NK-92 (cell line): ENCODE measurements around the gene SLC24A2.
"Not testable (repeated sequence)": the region's sequence is repeated elsewhere in the genome, so short reads cannot be mapped to it uniquely, and the experiment has no call there.

ENCODE experiments used
- DNase-seq: peaks from one replicate; lab custom pipeline; 2025; ENCODE audit not compliant: unreplicated experiment; lab: John Stamatoyannopoulos, UW

The SLC24A2 gene

DNA sequence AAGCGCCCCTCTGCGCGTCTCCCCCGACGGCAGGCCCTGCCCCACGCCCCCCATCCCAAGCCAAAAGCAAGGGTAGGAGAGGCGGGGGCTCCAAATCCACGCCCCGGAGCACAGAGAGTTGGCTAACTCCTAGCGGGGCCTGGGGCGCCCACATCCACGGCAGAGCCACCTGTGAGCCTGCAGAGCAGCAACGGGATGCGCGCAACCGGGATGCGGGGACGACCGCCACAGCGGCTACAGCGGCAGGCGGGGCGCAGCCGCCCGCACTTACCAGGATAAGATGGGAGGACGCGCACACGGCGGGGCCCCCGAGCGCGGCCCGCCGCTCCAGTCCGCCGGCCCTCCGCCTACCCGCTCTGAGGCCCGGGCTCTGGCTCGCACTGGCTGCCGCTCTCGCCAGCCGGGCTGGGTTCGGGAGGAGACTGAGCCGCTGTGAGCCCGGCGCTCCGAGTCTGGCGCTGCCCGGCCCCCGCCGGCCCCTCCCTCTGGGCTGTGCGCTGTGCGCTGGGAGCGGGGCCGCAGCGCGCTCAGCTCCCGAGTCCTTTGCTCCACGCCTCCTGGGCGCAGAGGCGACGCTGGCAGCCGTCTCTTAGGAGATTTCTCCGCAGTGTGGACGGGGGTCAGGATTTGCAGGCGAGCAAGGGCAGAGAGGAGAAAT, at the start of gene SLC24A2:
Gene SLC24A2 (minus strand): TSS at position 424 of the 658 bp plus-strand sequence.
- DNase-seq, result no peak

DNA sequence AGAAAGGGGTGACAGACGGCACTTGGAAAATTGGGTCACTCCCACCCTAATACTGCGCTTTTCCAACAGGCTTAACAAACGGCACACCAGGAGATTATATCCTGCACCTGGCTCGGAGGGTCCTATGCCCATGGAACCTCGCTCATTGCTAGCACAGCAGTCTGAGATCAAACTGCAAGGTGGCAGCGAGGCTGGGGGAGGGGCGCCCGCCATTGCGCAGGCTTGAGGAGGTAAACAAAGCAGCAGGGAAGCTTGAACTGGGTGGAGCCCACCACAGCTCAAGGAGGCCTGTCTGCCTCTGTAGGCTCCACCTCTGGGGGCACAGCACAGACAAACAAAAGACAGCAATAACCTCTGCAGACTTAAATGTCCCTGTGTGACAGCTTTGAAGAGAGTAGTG, 44.5 kb upstream of the SLC24A2 start:
- DNase-seq, result not testable (repeated sequence)

DNA sequence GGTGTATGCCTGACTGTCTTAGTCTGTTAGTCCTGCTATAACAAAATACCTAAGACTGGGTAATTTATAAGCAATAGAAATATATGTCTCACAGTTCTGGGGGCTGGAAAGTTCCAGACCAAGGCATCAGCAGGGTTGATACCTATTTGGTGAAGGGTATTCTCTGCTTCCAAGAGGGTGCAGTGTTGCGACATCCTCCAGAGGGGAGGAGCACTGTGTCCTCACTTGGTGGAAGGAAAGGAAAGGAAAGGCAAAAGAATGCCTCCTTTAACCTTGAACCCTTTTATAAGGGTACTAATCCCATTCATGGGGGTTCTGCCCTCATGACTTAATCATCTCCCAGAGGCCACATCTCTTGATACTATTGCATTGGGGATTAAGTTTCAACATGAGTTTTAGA, 42.0 kb upstream of the SLC24A2 start:
- no peak for DNase-seq

DNA sequence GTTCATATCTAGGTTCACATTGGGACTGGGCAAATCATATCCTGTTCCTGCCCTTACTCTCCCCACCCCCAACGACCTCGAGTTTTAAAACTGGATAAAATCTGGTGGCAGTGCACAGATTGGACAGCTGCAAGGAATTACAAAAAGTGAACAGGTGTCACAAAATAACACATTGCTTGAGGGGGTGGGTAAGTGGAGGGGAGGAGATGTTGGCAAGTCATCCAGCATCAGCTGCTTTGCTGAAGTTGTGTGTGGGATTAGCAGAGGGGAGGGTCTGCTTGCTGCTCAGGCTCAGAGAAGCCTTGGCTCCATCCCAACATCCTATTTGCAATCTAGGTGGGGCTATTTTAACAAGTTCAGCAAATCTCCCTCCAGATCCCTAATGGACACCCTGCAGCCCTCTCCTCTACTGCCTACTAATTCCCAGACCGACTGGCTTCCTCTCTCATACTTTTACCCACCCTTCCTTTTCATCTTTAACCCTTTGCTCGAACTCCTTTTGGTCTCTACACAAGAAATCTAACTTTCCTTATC, 39.8 kb upstream of the SLC24A2 start:
- DNase-seq, result no peak

DNA sequence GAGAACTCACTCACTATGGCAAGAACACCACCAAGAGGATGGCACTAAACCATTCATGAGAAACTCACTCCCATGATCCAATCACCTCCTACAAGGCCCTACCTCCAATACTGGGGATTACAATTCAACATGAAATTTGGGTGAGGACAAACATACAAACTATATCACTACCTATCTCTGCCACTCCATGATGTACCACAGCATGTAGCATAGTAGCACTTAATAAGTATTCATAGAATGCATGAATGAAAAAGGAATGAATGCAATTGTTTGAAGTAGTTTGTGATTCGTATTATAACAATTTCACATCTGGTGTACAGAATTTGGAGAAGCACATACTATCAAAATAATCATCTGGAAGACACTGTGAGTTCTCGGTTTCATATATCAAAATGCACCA, 27.9 kb upstream of the SLC24A2 start:
- no peak for DNase-seq

DNA sequence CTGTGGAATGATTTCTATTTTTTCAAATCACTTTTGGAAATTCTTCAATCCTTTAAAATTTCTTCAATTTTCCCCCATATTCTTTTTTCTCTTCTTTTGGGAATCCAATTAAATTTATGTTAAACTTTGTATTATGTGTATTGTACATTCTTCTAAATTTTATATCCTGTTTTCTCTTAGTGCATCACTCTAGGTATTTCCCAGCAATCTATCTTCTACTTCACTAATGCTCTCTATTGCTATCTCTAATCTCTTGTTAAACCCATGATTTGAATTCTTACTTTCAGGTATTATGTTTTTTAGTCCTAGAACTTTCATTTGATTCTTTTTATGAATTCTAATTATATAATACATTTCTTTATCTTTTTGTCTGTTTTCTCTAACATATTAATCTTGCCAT, 23.4 kb upstream of the SLC24A2 start:
- DNase-seq, result no peak

DNA sequence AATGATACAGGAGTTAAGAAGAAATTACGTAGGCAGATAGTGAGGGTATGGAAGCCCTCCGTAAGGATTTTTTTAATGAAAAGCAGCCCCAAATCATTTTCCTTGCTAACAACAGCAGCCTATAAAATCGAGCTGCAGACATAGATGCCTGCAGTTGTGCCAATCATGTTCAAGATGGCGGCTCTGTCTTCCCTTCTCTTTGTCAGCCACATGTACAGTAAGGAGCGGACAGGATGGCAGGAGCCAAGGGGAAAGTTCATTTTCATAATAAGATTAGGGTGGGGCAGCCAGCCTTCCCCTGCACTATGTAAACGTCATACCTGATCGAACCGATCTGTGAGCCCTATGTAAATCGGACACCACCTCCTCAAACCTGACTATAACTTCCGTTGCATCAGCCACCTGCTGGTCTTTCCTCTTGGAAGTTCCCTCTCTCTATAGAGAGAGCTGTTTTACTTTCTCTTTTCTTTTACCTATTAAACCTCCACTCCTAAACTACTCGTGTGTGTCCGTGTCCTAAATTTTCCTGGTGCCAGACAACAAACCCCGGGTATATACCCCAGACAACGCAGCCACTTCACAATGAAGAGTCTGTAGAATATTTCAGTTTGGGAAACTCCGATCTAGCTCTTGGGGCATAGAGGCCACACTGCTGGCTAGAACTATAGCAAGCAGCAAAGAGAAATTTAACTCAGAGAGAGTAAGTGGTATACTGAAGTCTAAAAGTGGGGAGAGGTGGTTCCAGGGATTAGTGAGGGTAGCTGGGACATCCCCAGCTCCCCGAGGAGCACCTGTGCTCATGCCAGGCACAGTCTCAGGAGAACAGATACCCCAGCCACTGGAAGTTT, 20.8 kb upstream of the SLC24A2 start:
- no peak for DNase-seq

DNA sequence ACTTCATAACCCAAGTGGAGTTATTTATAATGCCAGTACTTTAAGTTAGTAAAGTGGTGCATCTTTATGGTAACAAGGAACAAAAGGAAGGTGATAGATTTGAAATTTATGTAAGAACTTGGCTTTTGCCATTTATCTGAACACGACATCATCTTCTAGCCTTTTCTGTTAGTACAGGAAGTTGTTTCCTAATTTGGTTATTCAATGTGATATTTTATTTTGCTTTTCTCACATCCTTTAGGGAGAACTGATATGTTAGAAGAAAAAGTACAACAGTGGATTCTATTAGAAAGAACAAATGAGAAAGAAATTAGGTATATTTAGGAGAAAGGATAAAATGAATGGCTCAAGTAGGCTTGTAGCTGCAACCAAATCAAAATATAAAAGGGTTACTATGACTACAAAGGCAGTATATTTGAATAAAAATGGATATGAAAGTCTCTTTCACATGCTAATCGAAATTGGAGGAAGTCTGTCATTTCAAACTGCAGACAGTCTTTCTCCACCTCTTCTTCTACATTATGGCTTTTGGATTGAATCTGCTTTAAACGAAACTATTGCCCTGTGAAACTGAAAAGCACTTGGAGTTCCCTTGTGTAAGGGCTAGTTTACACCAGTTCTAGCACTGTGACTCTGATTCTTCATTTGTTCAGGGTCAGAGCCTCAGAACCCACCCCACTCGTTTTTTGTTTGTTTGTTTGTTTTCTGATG, 18.5 kb upstream of the SLC24A2 start:
- no peak for DNase-seq

DNA sequence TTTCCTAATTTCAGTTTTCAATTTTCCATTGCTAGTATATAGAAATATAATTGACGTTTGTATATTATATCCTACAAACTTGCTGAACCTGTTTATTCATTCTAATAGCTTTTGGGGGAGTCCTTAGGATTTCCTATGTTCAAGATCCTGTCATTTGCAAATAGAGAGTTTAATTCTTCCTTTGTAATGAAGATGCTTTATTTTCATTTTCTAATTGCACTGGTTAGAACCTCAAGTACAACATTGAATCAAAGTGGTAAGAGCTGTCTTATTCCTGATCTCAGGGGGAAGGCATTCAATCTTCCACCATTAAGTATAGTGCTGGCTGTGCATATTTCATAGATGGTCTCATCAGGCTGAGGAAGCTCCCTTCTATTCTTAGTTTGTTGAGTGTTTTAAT, 15.6 kb upstream of the SLC24A2 start:
- DNase-seq, result no peak

DNA sequence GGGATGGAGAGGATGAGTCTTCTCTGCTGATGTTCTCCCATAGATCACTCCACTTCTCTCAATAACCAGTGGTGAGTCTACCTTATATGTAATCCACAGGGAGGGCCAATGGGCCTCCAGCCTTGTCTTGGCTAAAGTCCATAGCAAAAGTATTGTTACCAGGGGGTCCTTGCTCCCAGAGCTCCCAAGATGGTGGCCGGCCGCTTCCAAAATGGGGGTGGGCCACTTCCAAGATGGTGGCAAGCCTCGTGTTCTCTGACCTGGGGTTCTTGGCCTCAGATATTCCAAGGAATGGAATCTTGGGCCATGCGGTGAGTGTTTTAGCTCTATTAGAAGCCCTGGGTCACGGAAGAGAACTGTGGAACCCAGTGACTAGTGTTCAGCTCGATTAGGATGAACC, 12.0 kb upstream of the SLC24A2 start:
- DNase-seq, result no peak

DNA sequence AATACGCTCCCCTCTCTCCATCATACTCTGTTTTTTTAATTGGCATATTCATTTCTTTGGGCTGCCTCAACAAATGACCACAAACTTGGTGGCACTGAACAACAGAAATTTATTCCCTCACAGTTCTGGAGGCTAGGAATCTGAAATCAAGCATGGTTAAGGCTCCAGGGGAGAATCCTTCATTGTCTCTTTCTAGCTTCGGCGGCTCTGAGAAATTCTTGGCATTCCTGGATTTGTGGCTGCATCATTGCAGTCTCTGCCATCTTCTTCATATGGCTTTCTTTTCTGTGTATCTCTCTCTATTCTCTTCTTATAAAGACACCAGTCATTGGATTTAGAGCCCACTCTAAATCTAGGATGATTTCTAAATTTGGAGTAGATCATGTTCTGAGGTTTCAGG, 10.9 kb upstream of the SLC24A2 start:
- DNase-seq, result no peak

DNA sequence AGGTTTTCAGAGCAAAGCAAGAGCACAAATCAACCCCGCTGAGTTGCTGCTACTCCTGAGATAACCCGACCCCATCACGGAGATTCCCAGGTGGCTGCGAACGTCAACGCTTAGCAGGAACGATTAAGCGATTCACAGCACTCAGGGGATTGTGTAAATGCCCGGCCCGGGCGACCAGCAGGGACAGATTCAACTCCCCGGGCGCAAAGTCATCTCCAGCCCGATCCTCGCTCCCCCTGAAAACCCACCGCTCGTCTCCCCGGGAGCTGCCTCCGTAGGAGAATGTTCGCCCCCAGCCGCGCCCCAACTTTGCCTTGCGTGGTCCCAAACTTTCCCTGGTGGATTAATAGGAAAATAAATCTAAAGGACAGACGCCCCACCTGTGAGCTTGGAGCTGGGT, 685 bp downstream of the SLC24A2 start:
- DNase-seq, result no peak

DNA sequence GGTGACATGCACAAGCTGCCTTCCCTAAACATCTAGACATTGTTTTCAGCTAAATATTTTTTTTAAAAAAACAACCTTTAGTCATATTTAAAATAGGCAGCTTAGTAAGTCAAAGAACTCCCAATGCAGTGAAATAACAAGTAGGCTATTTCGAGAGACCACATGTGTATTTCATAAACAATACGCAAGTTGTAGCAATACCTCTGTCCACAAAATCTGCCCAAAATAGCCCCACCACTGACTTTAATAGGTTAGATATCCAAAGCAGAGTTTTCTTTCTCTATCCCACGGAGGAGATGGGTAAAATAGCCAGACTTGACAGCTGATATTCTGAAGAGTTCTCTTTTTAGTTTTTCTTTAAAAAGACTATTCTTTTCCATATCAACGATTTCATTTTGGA, 1.2 kb downstream of the SLC24A2 start:
- DNase-seq, result no peak

DNA sequence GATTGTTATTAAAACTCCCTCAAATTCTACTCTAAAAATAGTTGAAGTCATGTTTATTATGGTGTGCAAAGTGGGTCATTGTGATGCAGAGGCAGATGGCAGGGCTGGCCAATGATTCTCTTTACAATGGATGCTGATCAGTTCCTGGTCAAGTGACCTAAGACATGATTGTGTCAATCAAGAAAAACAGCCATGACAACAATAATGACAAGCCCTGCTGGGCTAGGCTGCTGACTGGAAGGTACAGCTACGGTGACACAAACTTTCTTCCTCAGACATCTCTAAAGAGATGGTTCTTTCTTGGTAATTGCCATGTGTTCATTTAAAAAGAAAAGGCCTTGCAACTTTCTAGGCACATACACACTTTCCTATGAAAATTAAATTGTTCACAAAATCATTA, 3.6 kb downstream of the SLC24A2 start:
- no peak for DNase-seq

DNA sequence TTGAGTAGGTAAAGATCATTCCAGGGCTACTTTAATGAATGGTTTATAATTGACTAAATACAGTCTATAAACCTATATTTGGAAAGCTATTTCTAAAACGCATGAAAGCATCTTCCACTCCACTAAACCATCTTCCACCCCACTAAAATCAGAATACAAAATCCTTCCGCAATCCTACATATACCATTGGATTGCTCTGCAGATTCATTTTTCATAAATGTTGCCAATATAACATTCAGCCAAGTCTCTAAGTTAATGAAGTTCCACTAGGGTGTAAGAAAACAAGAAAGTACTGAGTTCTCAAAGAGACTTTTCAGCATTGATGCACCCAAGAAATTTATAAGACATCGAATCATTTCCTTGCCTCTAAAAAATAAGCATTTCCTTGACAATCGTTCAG, 4.7 kb downstream of the SLC24A2 start:
- no peak for DNase-seq

DNA sequence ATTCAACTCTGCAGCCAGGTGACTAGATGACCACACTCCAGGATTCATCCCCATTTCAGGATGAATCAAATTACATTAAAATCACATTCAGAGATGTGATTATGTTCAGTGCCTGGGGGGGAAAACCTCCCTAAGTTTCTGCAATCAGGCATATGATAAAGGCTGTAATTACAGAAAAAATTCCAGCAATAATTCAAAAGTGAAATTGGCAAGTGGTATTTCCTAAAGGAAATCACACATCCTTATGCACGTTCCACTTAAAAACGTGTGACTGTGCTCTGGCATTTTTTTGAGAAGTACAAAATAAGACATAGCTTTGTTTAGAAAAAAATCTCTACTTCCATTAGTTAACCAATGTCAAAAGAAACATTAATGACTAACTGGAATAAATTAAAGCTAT, 5.3 kb downstream of the SLC24A2 start:
- DNase-seq, result no peak

DNA sequence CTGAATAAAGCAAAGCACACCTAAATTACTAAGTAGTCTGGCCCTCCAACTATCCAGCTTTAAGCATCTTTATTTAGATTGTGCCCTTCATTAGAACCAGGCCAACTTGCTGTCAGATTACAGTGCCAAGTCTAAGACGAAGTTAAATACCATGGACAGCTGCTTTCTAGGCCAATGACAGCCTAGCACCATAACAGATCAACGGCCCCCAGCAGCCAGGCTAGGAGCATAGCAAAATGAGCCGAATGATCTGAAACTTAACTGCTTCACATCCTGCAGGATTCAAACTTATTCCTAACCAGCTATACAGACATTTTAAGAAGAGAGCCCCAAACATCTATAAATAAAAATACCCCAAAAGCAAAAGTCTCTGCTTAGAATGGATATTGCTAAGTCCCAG, 6.8 kb downstream of the SLC24A2 start:
- no peak for DNase-seq

DNA sequence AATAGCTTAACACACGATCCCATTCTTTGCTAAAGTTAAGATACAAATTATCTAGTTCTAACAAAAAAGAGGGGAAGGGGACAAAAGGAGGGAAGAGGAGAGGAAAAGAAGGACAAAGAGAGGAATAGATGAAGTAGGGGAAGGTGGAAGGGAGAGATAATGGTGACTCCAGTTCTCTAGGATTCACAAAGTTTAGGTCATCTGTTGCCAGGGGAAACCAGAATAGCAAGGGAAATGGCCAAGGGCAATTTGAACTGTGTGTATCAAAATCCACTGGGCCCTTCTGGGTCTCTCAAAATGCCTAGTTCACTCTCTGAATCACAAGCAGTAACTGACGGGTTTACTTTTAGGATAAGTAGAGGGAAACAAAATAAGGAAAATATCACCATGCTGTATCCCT, 7.6 kb downstream of the SLC24A2 start:
- no peak for DNase-seq

DNA sequence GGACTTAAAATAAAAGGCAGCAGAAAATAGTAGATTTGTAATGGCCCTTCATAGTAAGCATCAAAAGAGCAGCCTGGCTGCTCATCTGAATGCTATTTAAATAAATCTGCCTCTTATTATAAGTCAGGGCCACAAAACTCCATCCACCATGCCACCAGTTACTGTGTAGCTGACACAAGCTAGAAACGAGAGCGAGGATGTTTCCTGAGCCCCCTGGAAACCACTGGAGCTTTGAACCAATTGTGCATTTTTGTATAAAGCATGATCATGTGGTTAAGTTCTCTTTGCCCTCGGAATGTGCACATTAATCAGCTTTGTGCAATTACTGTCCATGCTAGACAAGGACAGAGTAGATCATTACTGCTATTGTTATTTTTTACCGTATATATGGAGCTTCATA, 17.4 kb downstream of the SLC24A2 start:
- no peak for DNase-seq

DNA sequence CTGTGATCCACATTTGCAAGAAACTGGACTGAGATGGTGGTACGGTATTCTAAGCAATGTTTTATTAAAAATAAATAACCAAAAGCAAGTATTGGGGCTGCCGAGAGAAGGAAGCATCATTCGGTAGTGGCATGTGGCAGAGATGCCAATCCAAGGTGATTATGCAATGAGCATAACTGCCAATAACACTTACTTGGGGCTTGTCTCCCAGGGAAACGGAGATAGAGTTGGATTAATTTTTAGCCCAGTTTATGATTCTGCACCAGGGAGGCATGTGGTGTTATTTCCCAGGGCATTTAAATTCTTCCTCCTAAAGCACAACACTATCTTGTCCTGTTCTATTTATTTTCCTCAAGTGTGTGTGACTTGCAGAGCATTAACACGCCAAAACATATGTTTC, 17.9 kb downstream of the SLC24A2 start:
- no peak for DNase-seq

DNA sequence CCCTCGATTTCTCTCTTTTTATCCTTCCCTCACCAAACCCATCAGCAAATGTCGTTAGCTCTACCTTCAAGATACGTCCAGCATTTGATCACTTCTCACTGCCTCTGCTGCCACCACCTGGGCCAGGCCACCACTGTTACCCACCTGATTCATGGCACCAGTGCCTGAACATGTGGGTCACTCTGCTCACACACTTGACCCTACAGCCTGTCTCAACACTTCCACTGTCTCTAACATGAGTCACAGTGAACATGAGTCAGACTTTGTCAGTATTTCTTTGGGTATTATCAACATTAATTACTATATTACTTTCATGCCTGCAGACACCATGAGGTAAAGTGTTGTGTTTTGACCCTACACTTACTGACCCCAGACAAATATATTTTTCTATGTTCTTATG, 19.6 kb downstream of the SLC24A2 start:
- DNase-seq, result no peak

DNA sequence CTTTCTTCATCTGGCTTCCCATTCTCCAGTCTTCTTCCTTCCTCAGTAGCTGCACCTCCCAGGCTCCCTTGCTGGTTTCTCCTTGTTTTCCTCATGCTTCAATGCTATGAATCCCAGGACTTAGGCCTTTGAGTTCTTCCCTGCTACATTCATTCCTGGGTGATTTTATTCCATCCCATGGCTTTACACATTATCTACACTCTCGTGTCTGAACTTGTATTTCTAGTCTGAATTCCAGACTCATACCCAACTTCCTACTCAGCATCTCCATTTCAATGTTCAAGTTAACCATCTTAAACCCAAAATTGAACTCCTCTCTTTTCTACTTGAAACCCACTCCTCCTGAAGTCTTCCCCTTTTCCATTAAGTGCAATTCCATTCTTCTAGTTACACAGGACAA, 20.0 kb downstream of the SLC24A2 start:
- no peak for DNase-seq
